NB4 (cell line): ENCODE results near the gene LMO2.

Experiments used
- POLR2A ChIP-seq: IDR thresholded peaks from 2 replicates; pipeline ENCODE4 v1.6.1; 2011; ENCODE audit warnings: mild to moderate bottlenecking; ENCODE audit not compliant: insufficient read length; ENCODE audit errors: extremely low read depth
- TF ChIP-seq, protein P1 (sequence below): IDR thresholded peaks from one replicate; pipeline ENCODE4 v1.5.1; 2012; ENCODE audit warnings: low read depth, low read length

DNA sequence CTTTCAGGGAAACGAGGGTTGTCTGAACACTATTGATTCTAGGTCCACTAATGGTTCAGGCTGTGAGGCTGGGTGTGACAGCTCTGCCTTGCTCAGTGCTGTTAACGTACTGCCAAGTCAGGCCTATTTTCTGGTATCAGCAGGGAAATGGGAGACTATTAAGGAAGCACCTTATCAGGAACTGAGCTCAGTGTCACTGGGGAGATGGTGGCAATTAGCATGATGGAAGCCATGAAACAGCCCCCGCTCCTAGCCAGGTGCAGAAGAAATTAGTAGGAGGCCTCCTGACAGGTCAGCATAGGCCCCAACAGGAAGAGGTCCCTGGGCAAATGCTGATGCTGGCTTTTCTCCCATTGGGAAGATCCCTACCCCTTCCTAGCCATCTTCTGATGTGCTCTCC, 42.6 kb upstream of the LMO2 start:
- TF ChIP-seq, protein P1, sequence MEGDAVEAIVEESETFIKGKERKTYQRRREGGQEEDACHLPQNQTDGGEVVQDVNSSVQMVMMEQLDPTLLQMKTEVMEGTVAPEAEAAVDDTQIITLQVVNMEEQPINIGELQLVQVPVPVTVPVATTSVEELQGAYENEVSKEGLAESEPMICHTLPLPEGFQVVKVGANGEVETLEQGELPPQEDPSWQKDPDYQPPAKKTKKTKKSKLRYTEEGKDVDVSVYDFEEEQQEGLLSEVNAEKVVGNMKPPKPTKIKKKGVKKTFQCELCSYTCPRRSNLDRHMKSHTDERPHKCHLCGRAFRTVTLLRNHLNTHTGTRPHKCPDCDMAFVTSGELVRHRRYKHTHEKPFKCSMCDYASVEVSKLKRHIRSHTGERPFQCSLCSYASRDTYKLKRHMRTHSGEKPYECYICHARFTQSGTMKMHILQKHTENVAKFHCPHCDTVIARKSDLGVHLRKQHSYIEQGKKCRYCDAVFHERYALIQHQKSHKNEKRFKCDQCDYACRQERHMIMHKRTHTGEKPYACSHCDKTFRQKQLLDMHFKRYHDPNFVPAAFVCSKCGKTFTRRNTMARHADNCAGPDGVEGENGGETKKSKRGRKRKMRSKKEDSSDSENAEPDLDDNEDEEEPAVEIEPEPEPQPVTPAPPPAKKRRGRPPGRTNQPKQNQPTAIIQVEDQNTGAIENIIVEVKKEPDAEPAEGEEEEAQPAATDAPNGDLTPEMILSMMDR = no peak
- TF ChIP-seq POLR2A = no peak
